Esophagus muscularis mucosa (tissue), 4 donors: Measurements from ENCODE around the gene EXOC6B.

Experiments used
- EP300 ChIP-seq: sonication (generic); formaldehyde crosslinking; IDR thresholded peaks from one replicate; pipeline ENCODE4 v1.6.1; 2017; ENCODE audit warnings: antibody characterized with exemption
- POLR2A ChIP-seq: fragments of 450-650 bp; IDR thresholded peaks from one replicate; pipeline ENCODE4 v1.6.1; 2017; ENCODE audit warnings: antibody characterized with exemption, moderate library complexity, mild to moderate bottlenecking, low read depth
- POLR2AphosphoS5 ChIP-seq, 2 donors: sonication (generic); formaldehyde crosslinking; IDR thresholded peaks; one replicate each; pipeline ENCODE4 v1.6.1; 2017; ENCODE audit warnings: antibody characterized with exemption in 2 of 2
- TF ChIP-seq, protein P1 (sequence below), 3 experiments: fragments of 200-600 bp in 2 of 3; fragments of 450-650 bp in 1 of 3; sonication (generic) in 2 of 3; IDR thresholded peaks; one replicate each; pipeline ENCODE4 v1.5.1; 2017 to 2019; ENCODE audit warnings: antibody characterized with exemption in 3 of 3, mild to moderate bottlenecking in 2 of 3, moderate library complexity in 1 of 3

DNA sequence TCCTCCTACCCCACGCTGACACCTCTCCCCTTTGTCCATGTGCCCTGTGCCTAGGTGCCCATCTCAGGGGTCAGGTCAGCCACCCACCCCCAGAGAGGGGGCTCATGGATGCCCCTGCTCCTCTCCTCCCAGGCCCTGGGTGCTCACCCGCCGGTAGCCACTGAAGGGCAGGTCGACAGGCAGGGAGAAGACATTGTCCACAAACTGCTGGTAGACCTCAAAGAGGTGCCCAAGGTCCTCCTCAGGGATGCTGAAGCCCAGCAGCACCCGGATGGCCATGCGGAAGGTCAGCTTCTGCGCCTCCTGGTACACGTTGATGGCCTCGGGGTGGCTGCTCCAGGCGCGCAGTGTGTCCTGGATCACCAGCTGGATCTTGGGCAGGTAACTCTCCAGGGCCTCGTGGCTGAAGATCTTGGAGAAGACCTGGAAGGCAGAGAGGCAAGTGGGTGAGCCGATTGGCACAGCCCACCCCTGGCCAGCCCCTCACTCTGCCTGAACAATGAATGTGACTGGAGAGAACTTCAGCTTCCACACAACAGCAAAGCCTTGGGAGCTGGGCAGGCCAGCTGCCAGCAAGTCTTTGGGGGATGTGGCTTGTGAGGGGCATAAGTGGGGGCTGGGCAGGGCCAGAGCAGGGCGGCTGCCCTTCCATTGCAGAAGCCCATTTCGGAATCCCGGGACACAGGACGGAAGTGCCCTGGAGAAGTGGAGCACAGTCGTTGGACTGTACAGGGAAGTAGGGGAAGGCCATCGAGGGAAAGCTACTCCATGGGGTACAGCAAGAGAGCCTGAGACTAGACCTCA, 690.6 kb downstream of the EXOC6B start:
- TF ChIP-seq POLR2A (no peak), EP300 (no peak), POLR2AphosphoS5 (IDR thresholded peaks at IDR 0.05) (no peak)
- TF ChIP-seq, protein P1, sequence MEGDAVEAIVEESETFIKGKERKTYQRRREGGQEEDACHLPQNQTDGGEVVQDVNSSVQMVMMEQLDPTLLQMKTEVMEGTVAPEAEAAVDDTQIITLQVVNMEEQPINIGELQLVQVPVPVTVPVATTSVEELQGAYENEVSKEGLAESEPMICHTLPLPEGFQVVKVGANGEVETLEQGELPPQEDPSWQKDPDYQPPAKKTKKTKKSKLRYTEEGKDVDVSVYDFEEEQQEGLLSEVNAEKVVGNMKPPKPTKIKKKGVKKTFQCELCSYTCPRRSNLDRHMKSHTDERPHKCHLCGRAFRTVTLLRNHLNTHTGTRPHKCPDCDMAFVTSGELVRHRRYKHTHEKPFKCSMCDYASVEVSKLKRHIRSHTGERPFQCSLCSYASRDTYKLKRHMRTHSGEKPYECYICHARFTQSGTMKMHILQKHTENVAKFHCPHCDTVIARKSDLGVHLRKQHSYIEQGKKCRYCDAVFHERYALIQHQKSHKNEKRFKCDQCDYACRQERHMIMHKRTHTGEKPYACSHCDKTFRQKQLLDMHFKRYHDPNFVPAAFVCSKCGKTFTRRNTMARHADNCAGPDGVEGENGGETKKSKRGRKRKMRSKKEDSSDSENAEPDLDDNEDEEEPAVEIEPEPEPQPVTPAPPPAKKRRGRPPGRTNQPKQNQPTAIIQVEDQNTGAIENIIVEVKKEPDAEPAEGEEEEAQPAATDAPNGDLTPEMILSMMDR (IDR thresholded peaks at IDR 0.05) = no peak
